GM18526 (cell line): ENCODE results near the gene HEPACAM.

Experiments
- POLR2A ChIP-seq: IDR thresholded peaks from 3 replicates; pipeline ENCODE4 v1.6.1; 2011; ENCODE audit not compliant: insufficient read length; ENCODE audit errors: extremely low read depth

The HEPACAM gene

DNA sequence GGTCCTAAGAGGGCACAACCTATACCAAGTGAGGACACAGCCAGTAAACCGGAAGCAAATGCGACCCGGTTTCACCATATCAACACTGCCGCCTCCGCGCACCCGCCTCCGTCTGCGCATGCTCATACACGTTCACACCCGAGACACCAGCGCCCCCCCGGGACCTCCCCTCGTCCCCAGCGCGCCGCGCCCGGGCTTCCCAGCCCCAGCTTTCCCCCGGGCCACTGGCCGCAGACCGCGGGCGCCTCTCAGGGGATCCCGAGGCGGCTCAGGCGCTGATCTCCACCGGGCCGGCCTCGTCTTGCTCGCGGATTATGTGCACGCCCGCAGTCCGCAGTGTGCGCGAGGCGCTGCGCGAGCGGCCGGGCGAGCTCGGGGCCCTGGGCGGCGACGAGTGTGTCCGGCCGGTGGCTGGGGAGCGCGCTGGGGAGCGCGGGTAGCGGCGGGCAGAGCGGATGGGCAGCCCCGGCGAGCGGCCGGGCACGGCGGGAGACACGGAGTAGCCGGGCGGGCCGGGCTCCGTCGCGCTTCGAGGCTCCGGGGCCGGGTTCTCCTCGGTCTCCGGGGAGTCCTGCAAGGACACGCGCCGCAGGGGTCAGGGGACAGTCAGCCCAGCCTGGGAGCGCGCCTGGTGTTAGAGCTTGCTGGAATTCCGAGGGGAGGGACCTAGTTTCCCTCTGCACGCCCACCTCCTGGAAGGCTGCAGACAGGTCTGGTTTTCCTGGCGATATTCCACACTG is 14.8 kb downstream of the HEPACAM start:
- no peak for TF ChIP-seq POLR2A

DNA sequence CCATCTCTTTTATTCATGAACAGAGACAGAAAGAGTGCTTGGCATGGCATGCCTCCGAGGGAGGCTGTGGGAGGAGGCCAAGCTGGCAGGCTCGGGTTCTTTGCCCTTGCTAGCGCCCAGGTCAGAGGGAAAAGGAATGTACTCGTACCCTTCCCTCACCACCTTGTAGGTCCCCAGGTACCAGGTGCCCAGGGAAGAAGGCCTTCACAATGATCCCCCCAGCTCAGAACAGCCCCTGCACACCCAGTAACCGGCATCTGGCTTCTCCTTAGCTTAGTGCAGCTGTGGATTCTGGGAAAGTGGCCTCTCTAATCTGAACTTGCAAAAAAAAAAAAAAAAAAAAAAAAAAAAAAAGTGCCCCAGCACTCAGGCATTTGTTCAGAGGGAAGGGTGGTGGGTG is 15.5 kb downstream of the HEPACAM start:
- no peak for TF ChIP-seq POLR2A

DNA sequence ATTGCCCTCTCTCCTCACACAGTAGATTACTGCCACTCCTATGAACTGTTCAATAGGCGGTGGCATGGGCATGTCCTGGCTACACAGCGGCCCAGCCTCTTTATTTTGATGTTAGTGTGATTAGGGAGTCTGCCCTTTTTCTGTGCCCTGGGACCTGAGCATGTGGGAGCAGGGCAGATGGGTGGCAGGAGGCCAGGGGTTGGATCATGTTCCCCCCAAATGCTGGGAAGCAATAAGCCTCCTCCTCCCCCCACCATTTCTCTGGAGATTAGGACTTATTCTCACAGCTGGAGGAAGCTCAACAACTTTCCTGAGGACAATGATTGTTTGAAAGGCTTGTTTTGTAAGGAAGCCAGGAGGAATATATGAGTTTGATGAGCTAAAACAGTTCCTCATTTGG is 15.9 kb downstream of the HEPACAM start:
- no peak for TF ChIP-seq POLR2A

DNA sequence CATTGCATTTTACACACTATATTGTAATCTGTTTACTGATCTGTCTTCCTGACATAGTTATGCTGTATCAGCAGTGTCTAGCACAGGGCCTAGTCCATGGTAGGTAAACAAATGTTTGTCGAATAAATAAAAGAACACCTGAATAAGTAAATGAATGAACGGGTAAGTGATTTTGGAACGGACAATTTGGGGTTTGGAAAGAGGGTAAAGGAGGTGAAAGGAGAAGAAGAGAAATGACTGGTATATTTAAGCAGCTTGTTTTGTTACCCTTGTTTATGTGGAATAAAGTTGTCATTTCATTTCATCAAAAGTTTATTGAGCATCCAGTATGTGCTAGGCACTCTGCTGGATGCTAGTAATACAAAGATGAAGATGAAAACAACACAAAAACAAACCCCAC is 16.9 kb downstream of the HEPACAM start, which contains the start of gene HEPN1:
TSS of gene HEPN1 (plus strand) at position 301 of the 400 bp plus-strand sequence.
- no peak for TF ChIP-seq POLR2A

DNA sequence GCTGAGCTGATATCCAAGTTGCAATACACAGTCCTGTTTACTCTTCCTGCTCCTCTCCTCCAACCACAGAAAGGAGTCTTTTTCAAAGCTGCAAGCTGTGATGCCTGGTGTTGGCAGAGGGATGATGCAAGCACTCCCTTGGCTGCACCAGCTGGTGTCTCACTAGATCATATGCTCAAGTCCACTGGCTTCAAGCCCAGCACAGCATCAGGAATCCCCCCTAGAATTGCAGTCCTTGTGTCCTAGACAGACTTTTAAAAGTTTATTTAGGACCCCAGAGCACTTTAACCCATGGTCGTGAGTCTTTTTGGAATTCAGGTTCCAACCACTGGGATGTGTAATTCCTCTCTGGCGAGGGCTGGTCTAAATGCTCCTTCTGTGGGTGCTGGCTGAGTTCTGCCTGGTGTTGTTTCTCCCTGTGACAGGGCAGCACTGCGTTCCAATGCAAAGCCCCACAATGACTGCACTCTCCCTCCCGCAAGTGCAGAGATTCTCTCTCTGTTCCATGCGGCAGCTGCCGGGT is 18.7 kb downstream of the HEPACAM start:
- no peak for TF ChIP-seq POLR2A

DNA sequence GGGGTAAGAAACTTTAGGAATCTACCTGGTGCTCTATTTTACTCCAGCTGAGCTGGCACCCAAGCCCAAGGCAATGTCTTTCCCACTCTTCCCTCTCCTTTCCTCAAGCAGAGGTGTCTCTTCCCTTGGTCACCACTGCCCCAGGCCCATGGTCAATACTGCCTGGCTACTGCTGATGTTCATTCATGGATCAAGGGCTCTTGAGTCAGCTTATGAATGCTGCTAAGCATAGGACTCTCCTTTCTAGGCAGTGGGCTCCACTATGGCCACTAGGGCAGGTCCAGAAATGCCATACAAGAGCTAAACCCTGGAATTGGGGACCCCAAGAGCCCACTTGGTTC is 19.5 kb downstream of the HEPACAM start:
- TF ChIP-seq POLR2A: no peak

DNA sequence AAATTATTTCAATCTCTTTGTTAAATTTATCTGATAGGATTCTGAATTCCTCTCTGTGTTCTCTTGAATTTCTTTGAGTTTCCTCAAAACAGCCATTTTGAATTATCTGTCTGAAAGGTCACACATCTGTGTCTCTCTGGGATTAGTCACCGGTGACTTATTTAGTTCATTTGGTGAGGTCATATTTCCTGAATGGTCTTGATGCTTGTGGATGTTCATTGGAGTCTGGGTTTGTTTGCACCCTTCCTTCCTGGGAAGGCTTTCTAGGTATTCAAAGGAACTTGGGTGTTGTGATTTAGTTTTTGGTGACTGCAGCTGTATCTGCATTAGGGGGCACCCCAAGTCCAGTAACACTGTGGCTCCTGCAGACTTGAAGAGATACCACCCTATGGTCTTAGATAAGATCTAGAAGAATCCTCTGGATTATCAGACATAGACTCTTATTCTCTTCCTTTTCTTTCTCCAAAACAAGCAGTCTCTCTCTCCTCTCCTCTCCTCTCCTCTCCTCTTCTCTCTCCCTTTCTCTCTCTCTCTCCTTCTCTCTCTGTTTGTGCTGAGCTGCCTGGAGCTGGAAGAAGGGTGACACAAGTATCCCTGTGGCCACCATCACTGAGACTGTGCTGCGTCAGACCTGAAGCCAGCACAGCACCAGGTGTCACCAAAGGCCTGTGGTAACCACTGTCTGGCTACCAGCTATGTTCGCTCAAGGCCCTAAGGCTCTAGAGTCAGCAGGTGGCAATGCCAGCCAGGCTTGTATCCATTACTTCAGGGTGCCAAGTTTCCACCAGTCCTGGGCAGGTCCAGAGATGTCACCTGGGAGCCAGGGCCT is 20.1 kb downstream of the HEPACAM start:
- no peak for TF ChIP-seq POLR2A

DNA sequence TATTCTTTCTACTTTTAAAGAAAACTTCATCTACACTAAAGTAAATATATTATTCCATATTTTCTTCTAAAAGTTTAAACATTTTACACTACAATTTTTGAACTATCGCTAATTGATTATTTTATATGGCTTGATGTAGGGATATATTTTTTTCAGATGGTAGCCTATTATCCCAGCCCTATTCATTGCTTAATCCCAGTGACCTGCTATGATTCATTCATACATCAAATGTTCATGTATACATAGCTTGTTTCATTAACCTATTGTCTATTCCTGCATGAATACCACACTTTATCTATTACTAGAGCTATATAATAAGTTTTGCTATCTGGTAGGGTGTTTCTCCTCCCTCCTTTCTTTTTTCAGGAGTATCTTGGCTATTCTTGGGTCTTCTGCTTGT is 33.2 kb downstream of the HEPACAM start:
- TF ChIP-seq POLR2A: no peak

DNA sequence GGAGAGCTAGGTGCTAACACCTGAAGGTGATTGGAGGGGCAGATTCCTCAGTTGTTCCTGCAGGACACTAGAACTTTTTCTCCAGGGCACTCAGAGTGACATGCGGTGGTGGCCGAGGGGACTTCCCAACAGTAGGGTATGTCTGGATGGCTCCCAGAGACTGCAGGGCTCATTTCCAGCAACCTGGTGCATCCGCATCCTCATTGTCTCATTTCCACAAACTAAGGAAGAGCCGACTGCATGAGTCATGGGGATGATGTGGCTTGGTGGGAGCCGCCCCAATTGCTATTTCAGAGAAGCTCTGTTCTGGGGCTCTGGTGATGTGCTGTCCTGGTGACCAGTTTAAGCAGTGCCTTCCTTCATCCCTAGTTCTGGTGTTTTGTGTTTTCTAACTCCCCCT is 35.4 kb downstream of the HEPACAM start:
- no peak for TF ChIP-seq POLR2A

DNA sequence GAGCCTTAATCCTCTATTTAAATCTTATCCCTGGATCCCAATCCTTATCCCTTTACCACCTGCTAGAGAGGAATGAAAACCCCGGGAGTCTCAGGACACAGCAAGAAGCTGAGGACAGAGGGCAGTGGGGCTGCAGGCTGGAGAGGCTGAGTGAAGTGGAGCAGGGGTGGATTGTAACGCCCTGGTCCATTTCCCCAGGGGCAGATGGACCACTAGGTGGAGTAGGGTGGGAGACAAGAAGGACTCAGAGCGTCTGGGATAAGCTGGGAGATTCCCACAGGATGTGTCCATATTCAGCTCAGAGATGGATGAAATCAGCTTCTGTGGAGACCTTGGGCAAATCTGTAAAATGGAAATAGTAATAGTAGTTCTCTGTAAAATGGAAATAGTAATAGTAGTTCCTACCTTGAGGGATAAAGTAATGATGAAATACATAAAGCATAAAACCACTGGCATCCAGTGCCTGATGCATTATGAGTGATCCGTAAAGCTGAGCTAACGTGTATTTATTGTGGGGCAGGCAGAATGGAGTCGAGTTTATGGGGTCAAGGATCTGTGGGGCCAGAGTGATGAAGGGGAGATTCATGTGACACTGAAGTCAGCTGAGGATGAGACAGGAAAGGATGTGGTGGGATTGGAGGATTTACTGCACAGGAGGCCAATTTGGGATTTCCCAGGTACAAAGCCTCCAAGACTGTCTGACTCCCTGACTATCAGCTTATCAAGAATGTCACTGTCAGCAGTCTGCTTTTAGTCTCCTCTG is 36.3 kb downstream of the HEPACAM start:
- no peak for TF ChIP-seq POLR2A

DNA sequence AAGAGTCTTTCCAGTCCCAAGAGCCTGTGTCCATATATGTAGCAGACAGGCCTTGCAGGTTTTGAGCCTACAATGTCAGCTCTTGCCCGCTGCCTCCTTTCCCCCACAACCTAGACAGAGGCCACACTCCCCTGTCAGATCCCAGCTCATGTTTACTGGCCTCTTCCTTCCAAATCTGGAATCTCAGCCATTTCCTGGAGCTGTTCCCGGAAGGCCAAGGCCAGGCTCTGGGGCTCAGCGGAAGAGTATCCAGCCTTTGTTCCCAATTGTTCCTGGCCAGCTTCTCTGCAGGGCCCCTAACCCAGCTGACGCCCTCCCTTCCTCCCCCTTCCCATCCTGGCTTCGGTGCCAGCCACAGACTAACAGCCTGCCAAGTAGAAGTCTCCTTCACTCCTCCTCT is 37.1 kb downstream of the HEPACAM start:
- no peak for TF ChIP-seq POLR2A

DNA sequence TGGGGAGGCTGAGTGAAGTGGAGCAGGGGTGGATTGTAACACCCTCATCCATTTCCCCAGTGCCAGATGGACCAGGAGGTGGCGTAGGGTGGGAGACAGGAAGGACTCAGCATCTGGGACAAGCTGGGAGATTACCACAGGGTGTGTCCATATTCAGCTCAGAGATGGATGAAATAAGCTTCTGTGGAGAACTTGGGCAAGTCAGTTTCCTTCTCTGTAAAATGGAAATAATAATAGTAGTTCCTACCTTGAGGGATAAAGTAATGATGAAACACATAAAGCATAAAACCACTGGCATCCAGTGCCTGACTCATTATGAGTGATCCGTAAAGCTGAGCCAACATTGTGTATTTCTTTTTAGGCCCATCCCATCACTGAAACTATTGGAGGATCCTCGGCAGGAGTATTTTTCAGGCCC is 37.6 kb downstream of the HEPACAM start:
- TF ChIP-seq POLR2A: no peak

DNA sequence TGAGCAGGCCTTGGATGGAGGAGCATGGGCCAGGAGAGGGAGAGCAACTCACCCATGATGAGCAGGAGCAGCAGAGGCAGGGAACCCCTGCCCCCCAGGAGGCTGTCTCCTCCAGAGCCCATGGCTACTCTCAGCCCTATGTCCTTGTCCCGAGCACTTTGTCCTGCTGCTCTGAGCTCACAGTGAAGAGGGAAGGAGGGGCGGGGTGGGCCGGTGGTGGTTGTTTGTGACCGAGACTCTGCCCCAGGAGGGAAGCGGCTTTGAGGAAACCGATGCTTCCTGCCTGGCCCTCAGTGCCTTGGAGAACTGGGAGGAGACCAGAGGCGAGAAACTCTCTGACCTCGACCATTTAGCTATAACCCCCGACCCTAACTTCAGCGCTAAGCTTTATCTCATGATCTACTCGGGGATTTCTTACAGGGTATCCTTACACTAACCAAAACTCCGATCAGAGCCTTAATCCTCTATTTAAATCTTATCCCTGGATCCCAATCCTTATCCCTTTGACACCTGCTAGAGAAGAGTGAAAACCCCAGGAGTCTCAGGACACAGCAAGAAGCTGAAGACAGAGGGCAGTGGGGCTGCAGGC is 38.1 kb downstream of the HEPACAM start, which contains the start of gene ROBO4:
TSS of gene ROBO4 (minus strand) at position 192 of the 589 bp plus-strand sequence. CDS start at position 122, 70 bp downstream.
- no peak for TF ChIP-seq POLR2A

DNA sequence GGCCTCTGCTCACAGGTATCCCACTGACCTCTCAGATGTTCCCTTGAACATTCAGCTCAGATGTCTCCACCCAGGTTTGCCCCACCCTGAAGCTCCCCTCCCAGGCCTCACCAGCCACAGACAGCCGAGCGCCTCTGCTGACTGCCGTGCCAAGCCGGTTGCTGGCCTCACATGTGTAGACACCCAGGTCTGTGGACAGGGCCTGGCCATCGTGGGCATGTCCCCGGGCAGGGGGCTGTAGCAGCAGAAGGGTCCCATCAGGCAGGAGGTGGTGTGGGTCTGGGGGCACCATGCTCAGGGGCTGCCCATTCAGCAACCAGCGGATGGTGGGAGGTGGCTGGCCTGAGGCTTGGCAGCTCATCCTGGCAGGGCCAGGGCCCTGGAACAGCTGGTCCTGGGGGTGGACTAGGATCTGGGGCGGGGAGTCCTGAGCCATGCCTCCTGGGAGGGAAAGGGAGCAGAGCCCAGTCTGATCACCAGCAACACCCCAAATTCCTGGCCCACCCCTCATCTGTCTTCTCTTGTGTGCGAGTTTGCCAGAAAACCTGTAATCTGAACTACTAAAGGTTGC is 38.9 kb downstream of the HEPACAM start:
- no peak for TF ChIP-seq POLR2A
